HG02981 (cell line): ENCODE measurements around the gene NCK1.

ENCODE experiments used
- ATAC-seq: cut with Tn5 transposase; IDR thresholded peaks from one replicate; pipeline ENCODE4 v1.9.1; 2021; ENCODE audit warnings: mild to moderate bottlenecking, moderate library complexity; ENCODE audit not compliant: unreplicated experiment

The NCK1 gene

DNA sequence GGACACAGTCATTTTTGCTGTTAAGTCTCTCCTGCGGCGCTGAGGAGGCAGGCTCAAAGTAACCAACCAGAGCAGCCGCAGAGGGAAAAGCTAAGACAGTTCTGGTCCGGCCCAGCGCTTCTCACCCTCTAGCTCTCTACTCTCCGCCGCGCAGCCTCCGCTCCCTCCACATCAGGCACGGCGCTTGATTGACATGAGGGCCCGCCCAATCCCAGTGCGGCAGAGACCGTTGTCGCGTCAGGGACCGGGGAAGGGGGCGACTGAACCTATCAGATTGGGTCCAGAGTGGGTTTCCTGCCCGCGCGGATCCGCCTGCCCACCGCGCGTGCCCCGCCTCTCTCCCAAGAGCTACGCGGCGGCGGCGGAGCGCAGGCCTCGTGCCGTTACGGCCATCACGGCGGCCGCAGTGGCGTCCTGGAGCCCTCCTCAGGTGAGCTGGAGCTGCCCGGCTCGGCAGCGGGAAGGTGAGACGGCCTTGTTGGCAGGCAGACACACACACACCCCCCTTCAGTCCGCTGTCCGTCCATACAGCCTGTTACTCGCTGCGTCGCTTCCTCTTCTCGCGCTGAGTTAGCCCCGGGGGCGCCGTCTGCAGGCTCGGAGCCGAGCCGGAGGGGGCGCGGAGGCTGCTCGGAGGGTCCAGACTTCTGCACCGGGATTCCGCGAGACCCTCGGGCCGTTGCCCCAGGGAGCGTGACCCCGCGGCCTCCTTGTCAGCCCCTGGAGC is at the start of gene NCK1:
NCK1 (plus strand) TSS at position 319 of the 727 bp plus-strand sequence. CDS start 65,794 bp downstream, outside the sequence.
- ATAC-seq = peak; percentile 96

DNA sequence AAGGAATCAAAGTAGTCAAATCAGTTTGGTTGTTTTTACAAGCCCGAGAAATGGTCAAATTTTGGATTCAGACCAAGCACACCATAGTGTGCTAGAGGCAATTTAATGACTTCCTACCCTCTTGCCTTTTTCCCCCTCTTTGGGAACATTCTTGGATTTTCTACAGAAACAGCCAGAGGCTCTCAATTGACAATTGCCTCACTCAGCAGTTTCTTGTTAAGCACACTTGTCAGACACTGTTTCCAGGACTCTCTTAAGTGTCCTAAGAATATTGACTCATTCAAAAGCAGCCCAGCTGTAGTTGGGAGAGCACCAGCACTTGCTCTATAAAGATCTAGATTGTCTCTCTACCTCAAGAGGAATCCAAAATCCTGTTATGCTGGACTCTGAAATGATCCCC is 44.6 kb upstream of the NCK1 start:
- no peak for ATAC-seq

DNA sequence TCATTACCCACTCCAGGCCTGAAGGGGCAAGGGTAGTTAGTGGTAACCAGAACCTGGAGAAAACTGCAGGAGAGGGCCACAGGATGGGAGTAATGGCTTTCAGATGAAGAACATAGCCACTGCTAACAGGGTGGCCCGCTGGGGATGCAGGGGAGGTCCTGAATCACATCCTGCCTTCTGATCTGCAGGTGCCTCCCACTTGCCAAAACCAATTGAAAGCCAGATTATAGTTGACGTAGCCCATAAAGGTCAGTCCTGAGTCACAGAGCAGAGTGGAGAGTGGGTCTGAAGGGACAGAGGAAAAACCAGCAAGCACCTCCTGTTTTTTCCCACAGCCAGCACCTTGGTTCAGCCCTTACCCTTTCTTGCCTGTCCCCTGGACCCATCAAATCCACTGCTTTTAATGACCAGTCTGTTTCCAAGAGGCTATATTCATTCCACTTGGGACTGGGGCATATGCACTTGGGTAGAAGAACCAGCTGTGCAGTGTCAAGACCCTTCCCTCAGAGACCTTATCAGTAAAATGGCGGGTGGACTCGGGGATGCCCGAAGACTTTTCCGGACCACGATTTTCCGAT is 43.7 kb upstream of the NCK1 start:
- no peak for ATAC-seq

DNA sequence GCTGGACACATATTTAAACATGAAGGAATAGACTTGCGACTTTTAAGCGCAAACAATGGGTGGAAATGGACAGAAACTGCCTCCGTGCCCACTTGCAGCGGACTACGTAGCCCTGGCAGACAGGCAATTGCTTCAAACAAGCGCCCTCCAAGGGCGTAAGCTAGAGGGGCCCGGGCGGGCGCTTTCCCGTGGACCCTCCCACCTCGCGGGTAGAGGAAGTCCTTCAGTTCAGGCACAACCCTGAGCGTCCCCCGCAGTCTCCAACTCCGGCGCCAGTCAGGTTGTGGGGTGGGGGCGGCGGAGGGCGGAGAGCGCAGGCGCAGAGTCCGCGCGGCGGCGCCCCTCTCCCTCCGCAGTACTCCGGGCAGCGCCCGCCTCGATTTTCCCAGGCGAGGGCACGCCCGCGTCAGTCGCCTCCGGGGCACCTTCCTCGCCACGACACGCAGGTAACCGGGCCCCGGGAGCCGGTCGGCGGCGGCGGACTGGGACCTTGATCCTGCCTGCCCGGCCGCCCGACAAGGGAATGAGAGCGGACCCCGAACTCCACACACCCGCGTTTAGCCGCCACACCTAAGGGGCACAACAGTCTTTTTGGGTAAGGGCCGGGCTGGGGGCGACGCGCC is 43.1 kb upstream of the NCK1 start, which contains the start of gene SLC35G2:
SLC35G2 (plus strand) TSS at position 358 of the 623 bp plus-strand sequence. CDS start 35,335 bp downstream, outside the sequence.
- ATAC-seq = no peak

DNA sequence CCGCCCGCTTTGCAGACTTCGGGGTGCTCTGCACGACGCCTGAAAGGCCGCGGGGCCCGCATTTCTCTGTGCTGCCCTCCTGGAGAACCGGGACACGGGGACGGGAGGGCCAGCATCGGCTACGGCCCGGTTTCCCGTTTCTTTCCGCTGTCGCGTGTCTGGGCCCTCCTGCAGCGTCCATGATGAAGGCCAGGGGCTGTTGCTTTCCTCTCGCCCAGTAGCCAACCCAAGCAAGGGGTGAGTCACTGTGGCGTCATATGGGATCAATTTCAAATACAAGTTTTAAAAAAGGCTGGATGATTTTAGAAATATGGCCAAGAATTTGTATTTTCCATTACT is 42.6 kb upstream of the NCK1 start:
- ATAC-seq = no peak

DNA sequence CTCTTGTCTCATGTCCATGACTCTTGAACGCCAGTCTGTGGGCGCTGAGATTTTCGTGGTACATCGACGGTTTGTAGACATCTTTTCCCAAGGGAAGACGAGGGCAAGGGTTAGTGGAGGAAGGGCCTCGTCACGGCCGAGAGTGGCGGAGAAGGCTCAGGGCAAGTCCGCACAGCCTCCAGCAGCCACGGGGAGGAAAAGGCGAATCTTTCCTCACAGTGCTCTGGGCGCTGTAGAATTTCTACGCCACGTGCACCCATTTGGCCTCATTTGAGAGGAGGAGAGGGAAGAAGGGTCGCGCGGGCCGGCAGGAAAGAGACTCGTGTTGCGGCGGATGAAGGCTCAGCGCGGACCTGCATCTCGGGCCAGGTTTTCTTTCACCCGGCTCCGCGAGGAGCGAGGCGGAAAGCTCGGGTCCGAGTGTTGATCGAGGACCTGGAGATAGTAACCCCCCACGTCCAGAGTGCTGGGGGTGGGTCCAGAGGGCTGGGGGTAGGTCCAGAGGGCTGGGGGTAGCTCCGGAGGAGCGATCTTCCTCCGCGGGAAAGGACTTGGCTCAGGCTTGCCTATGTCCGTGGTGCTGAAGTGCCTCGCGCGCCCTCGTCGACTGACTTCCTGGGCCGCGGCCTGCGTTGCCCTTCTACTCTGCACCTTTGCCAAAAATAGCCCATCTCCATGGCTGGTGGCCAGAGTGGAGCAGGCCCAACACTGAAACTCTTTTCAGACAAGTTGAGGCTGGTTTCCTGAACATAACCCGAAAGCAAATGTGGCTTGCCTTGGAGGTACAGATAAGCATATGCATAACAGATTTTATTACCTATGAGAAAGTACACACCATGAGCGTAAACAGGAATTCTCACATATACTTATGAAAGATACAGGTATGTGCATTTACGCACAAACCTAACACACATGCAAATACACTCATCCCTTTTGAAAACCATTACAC is 42.0 kb upstream of the NCK1 start:
- no peak for ATAC-seq

DNA sequence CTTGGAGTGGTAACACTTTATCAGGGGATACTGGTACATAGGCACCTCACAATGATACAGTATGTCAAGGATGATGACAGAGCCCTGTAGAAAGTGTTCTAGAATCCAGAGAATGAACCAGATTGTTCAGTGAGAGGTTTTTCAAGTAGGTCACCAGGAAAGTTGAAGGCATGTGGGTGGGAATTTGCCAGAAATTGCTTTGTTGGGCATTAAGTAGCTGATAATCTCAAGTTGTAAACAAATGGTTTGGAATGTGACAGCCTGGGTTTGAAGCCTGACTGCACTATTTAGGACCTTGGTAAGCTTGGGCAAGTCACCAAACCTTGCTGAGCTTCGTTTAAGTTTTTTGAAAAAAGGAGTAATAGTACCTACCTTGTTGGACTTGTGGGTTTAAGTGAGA is 30.5 kb upstream of the NCK1 start:
- no peak for ATAC-seq

DNA sequence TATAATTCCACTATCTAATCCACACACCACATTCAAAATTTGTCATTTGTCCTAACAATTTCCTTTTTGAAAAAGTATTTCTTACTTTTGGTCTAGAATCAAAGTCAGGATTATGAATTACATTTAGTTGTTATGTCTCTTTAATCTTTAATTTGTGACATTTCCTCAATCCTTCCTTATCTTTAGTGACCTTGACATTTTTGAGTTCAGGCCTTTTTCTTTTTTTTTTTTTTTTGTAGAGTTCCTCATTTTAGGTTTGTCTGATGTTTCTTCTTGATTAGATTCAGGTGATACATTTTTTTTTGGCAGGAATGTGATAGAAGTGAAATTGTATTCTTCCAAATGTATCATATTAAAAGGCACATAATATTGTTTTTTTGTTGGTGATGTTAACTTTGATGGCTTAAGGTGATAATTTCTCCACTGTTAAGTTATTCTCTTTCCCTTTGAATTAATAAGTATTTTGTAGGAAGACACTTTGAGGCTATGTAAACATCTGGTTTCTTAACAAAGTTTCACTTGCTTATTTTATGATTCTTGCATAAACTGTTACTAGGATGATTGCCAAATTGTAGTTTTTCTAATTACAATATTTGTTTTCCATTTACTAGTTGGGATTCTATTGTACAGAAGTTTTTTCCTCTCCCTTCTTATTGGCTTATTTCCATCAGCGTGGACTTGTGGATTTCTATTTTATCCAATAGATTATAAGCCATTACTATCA is 26.8 kb upstream of the NCK1 start:
- no peak for ATAC-seq

DNA sequence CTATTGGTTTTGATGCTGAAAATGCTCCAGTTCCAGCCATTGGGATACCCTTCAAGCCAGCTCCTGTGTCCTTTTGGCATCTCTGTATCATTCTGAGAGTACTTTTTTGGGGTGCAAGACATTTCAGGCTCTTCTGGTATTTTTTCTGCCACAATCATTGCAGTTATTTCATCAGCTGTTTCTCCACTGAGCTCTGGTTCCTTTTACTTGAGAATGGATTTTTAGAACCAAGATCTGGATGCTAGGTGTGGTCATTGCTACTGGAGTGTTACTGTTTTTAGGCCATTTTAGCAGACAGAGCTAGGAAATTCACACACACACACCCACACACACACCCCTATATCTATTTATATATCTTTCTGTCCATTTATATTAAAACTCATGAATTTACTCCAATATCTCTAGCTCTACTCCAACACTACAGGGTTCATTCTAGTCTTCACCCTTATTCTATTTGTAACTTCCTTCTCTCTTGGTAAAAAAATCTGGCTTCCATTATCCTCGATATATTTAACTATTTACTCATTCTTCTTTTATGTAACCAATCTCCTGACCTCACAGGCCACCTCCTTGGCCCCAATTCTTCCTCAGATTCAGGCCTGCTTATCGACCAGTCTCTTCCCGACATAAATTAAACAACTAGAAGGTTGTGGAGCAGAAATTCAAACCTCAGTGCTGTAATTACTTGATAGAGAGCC is 26.0 kb upstream of the NCK1 start:
- no peak for ATAC-seq

DNA sequence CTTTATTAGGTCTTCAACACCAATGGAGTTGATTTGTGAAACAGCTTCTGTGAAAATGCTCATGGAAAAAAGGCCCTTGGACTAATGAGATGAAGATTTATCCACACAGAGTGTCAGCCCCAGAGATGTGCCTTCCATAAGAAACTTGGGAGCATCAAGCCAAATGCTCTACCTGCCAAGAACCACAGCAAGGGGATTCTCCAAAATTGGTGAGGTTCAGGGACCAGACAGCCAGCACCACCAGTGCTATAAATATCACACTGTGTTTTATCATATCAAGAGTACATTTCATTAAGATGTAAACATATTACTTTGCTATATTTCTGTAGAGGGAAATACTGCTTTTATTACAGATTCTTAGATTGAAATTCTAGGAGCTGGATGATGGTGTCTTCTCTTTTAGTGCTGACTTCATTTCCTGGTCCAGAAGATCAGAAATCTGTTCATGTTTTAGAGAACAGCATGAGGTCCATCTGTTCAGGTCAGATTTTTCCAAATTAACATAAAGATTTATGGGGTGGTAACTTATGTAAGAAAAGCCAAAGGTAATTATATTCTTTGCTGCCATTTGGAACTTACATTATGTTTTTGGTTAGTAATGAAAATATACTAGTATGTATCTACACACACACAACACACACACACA is 25.4 kb upstream of the NCK1 start:
- ATAC-seq = no peak

DNA sequence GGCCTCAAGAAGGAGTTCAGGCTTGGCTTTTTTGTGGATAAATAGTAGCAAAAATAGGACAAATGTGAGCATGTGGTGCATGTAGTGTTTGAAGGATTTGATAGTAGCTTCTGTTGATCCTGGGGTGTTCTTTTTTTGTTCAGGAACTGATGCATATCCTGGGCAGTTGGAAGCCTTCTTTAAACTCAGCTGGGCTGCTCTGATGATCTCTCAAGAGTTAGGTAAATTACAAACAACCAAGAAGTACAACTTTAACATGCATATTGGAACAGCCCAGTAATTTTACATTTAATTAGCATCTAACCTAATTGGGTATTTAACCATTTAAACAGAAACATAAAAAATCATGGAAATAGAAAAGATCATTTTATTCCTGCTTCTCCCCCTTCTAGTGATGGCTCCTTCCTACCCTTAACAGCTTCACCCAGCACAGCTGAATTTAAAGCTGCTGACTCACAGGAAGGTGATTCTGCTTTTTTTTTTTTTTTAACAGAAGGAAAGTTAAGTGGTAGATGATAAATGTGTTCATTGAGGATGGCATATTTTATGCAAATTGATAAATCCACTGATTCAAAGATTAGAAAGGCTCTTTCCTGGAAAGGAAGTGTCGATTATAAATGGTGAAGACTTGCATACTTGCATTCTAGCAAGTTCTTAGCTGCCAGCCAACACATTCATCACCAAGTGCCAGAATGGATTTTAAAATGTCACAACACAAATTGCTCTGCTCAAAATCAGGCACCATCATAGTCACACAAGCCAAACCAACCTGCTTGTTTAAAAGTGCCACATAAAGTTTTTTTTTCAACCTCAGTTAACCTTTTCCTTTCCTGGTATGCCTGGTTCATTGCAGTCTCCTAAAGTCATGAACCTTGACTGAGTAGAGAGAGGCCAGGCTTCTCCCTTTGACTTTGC is 23.1 kb upstream of the NCK1 start:
- no peak for ATAC-seq

DNA sequence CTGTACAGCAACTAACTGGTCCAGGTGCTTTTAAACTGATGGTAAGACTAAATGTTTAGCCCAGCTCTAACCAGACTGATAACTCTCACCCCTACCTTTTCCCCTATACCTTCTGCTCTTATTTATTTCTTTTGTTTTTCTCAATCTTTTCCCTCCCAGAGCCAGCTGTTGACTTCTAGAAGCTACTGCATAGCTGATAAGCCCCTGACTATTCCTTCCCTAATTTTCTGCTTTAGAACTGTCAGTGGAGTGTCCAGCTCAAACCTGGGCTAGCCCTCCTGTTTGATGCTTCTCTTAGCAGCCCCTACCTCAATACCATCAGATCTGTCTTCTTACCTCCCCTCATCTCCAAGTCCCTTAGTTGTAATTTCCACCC is 22.5 kb upstream of the NCK1 start:
- ATAC-seq = no peak

DNA sequence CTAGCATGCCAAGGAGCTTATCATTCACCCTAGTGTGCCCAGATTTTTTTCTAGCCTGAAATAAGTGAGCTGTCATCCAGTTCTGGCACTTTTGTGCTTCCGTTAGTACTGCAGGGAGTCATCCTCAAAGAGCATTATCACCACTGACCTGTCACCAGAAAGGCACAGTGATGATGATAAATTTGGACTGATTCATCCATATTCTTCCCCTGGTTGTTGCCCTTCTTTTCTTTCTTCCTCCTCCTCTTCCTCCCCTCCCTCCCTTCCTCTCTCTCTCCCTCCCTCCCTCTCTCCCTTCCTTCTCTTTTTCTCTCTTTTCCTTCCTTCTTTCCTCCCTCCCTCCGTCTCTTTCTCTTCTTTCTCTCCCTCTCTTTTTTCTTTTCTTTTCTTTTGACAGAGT is 21.8 kb upstream of the NCK1 start:
- ATAC-seq = no peak

DNA sequence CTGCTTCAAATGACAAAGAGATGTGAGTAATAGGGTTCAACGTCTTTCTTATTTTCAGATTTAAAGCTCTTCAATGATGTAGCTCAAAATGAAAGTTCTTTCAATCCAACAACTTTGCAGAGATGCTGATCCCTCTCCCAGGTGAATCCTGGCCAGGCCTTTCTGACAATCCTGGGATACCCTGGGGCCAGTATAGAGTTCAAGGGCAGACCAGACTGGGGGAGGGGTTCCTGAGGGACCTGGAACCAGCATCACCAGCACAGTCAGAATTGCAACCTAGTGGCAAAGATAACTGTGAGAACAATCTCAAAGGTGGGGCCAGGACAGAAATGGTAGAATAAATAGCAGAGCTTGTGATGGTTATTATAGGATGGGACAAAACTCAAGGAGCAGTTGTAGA is 19.7 kb upstream of the NCK1 start:
- no peak for ATAC-seq

DNA sequence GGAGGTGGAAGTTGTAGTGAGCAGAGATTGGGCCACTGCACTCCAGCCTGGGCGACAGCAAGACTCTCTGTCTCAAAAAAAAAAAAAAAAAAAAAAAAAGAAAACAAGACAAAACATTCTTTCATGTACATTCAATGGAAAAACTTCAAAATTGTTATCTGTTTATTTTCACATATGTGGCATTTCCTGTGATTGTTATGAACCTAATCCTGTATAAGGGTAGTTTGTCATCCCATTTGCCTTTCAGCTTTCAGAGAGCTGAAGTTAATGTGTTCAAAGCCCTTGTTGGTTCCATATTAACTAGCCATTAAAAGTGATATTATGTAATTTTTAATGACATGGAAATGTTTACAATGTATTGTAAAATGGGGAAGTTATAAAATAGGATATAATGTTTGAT is 17.3 kb upstream of the NCK1 start:
- ATAC-seq = no peak

DNA sequence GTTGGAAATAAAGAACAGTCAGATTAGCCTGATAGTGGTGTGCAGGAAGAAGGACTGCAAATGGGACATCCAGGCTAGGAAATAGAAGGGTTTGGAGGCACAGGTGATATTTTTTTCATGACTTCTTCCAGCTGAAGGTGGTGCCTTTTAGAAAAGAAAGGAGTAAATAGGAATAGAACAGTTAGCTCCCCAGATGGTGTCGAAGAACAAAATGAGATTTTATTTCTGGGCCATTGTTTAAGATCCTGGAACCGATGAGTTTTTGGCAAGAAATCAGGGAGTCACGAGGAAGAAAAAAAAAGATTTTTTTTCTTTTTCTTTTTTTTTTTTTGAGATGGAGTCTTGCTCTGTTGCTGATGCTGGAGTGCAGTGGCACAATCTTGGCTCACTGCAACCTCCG is 9.8 kb upstream of the NCK1 start:
- no peak for ATAC-seq

DNA sequence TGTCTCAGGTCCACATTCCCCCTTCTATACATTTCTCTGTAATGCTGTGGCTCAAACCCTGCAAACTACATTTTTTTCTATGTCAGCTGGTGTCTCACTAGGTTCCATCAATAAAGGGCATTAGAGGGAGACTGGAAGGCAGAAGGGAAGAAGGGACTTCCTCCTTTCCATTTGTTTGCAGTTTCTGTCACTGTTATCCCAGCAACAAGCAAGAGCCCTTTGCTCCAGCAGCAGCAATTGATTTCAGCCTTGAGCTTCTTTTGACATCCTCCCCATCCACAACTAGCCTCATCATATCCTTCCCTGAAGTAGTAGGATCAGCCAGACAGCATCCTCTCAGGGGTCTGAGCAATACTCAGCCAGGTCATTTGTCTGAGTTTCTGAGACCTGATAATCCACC is 5.3 kb upstream of the NCK1 start:
- no peak for ATAC-seq

DNA sequence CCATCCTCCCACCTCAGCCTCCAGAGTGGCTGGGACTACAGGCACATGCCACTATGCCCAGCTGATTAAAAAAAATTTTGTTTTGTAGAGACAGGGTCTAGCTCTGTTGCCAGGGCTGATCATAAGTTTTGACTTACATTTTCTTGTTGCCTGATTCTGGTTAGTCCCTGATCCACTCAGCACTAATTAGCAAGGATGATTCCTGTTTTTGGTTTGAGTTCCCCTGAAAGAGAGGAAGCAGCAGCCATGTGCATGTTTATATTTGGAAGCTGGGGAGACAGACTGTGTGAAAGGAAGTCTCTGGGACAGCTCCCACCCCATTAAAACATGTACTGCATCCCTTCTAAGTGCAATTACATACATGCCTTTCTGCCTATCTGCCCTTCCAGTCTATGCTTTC is 3.6 kb upstream of the NCK1 start:
- no peak for ATAC-seq

DNA sequence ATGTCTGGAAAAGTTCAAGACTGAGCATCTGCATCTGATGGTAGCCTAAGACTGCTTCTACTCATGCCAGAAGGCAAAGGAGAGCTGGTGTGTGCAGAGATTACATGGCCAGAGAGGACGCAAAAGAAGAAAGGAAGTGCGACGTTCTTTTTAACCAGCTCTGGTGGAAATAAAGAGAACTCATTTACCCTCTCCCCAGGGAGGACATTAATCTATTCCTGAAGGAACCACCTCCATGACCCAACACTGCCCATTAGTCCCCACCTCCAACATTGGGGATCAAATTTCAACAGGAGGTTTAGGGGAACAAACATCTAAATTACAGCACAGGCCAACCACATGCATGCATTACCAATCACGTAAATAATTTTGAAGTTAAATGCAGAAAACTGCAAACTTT is 1.5 kb upstream of the NCK1 start:
- no peak for ATAC-seq
